SKM-1 treated with dmso at 0.1 percent for 144 hours (cell line): Measurements from ENCODE around the gene STK33.
"Not testable (repeated sequence)": the region's sequence is repeated elsewhere in the genome, so short reads cannot be mapped to it uniquely, and the experiment has no call there.

Source experiments
- DNase-seq: peaks from one replicate; lab custom pipeline; 2025; ENCODE audit not compliant: unreplicated experiment; lab: John Stamatoyannopoulos, UW

STK33 gene

GRCh38 chr11:8545698-8546366 lies 48.2 kb downstream of the STK33 start:
- DNase-seq, result no peak

GRCh38 chr11:8544807-8545206 lies 49.2 kb downstream of the STK33 start:
- DNase-seq, result no peak

- no peak for DNase-seq
These were observed 50.8 kb downstream of the STK33 start for GRCh38 chr11:8543278-8543677.

GRCh38 chr11:8541448-8541847 lies 52.6 kb downstream of the STK33 start:
- DNase-seq, result no peak

- DNase-seq, result no peak
These were observed 60.7 kb downstream of the STK33 start for GRCh38 chr11:8533332-8533731.

- no peak for DNase-seq
These were observed 61.6 kb downstream of the STK33 start for GRCh38 chr11:8532475-8532874.

GRCh38 chr11:8531982-8532381 lies 62.0 kb downstream of the STK33 start:
- DNase-seq, result no peak

GRCh38 chr11:8531312-8531711 lies 62.7 kb downstream of the STK33 start:
- no peak for DNase-seq

GRCh38 chr11:8527939-8528338 lies 66.1 kb downstream of the STK33 start:
- no peak for DNase-seq

- DNase-seq, result no peak
These were observed 70.6 kb downstream of the STK33 start for GRCh38 chr11:8523396-8523795.

GRCh38 chr11:8512547-8512946 lies 81.5 kb downstream of the STK33 start:
- DNase-seq, result no peak

GRCh38 chr11:8503910-8504364 lies 90.1 kb downstream of the STK33 start:
- no peak for DNase-seq

GRCh38 chr11:8501836-8502235 lies 92.2 kb downstream of the STK33 start:
- DNase-seq, result no peak

- DNase-seq, result no peak
These were observed 105.6 kb downstream of the STK33 start for GRCh38 chr11:8488395-8488794.

- no peak for DNase-seq
These were observed 106.8 kb downstream of the STK33 start for GRCh38 chr11:8487261-8487660.

- no peak for DNase-seq
These were observed 109.8 kb downstream of the STK33 start for GRCh38 chr11:8484251-8484650.

- DNase-seq, result no peak
These were observed 113.2 kb downstream of the STK33 start for GRCh38 chr11:8480858-8481257.

GRCh38 chr11:8477680-8478079 lies 116.3 kb downstream of the STK33 start:
- DNase-seq, result no peak

GRCh38 chr11:8477151-8477550 lies 116.9 kb downstream of the STK33 start:
- no peak for DNase-seq

GRCh38 chr11:8467806-8468205 lies 126.2 kb downstream of the STK33 start:
- DNase-seq, result not testable (repeated sequence)

GRCh38 chr11:8467356-8467755 lies 126.7 kb downstream of the STK33 start:
- DNase-seq, result not testable (repeated sequence)

- DNase-seq, result not testable (repeated sequence)
These were observed 127.1 kb downstream of the STK33 start for GRCh38 chr11:8466884-8467283.

- DNase-seq, result no peak
These were observed 134.2 kb downstream of the STK33 start for GRCh38 chr11:8459711-8460399.
